A673 (cell line): ENCODE data around the gene RBX1.

ENCODE experiments used
- CTCF ChIP-seq: fragments of 300-800, 200-600 bp; sonication (generic); conservative IDR thresholded peaks from 2 replicates; pipeline ENCODE4 v1.5.1; 2017; ENCODE audit warnings: low read depth, mild to moderate bottlenecking, antibody characterized with exemption, low read length, moderate library complexity, mixed read lengths
- EZH2 ChIP-seq: fragments of 200-600 bp; sonication (generic); IDR thresholded peaks from 2 replicates; pipeline ENCODE4 v1.6.1; 2017; ENCODE audit warnings: borderline replicate concordance, low read depth, mild to moderate bottlenecking, mixed read lengths, antibody characterized with exemption, low read length; ENCODE audit not compliant: poor library complexity, severe bottlenecking

GRCh38 chr22:40967111-40967760 is 16.1 kb downstream of the RBX1 start:
- TF ChIP-seq CTCF = no peak
- no peak for TF ChIP-seq EZH2
